Stimulated activated naive CD8-positive, alpha-beta T cell treated with anti-CD3 and anti-CD28 coated beads, Interleukin-15, Interleukin-2, amounts not matched to agents 100 U/mL and 50 U/mL, for 24 hours (primary cell): Measurements from ENCODE around the gene NR2F1.

Experiments
- ATAC-seq: fragments of 150-1000 bp; cut with Tn5 transposase; one replicate; pipeline ENCODE4 v1.10.0; 2021
- DNase-seq: peaks from one replicate; pipeline ENCODE4 v3.0.0; 2021

The NR2F1 gene

GRCh38 chr5:93591323-93591945, 8.4 kb downstream of the NR2F1 start:
- no peak for DNase-seq
- no peak for ATAC-seq

DNA sequence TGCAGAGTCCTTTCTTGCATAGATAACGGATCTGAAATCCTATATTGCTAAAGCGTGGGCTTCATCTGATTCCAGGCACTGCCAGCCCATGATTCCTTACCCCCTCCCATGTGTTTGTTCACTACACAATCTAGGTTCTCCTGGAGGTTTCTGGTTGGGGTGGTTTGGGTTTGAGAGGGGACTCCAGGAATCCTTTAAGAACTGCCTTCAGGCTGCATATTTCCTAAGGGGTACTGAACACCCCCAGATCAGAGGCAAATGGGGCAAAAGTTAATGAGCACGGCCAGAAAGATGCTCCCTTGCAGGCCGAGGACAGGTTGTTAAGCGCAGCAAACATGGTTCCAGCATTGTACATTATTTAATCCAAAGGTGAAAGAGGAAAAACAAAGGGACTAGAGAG, 9.9 kb downstream of the NR2F1 start:
- no peak for DNase-seq
- ATAC-seq = no peak

DNA sequence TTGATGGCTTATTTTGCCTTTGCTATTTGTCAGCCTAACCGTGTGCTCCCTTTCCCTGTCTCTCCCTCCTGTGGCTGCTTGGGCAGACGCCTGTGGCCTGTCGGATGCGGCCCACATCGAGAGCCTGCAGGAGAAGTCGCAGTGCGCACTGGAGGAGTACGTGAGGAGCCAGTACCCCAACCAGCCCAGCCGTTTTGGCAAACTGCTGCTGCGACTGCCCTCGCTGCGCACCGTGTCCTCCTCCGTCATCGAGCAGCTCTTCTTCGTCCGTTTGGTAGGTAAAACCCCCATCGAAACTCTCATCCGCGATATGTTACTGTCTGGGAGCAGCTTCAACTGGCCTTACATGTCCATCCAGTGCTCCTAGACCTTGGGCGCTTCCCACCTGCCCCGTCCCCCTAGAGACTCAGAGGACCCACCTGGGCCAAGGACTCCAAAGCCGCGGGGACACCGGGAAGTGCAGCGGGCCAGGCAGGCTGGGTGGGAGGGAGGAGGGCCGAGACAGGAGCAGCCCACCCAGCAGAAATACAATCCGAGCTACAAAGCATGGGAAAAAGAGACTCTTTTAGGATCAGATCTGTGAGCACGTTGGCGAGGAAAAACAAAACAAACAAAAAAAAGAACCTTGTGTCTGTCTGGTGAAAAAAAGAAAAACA, 10.6 kb downstream of the NR2F1 start:
- DNase-seq (no peak), ATAC-seq (no peak)

DNA sequence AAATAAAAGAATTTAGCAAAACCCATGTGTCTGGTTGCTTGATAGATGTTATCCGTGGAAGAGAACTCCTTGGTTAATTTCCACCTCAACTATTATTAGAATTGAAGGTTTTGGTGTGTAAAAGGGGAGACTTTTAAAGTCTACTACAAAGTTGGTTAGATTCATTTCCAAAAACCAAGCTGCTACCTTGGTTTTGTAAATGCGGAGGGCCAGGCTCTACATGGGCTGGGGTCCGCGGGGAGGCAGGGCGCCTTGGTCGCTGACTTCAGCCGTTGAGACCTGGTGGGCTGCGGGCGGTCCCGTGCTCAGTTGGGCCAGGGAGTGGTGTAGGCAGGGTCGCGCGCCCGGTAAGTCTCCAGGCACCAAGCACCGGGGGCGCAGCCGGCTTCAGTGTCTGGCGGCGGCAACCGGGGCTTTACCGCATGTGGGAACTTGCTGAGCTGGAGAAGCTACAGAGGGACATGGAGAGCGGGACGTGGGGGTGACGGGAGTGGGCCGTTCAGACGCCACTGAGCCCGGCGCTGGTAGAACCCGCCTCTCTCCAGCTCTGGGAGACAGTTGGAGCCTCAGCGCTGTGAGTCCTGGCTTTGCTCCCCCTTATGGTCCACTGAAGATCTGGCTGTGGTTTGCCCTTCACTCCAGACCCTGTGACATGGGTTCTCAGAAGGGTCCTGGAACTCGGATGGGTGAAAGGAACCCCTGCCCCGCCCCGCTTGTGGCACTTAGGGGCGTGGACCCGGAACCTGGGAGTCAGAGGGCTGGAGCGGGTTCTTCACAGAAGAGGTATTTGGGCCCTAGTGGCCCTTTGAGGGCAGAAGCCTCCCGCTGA, 11.8 kb downstream of the NR2F1 start:
- ATAC-seq (no peak), DNase-seq (no peak)

DNA sequence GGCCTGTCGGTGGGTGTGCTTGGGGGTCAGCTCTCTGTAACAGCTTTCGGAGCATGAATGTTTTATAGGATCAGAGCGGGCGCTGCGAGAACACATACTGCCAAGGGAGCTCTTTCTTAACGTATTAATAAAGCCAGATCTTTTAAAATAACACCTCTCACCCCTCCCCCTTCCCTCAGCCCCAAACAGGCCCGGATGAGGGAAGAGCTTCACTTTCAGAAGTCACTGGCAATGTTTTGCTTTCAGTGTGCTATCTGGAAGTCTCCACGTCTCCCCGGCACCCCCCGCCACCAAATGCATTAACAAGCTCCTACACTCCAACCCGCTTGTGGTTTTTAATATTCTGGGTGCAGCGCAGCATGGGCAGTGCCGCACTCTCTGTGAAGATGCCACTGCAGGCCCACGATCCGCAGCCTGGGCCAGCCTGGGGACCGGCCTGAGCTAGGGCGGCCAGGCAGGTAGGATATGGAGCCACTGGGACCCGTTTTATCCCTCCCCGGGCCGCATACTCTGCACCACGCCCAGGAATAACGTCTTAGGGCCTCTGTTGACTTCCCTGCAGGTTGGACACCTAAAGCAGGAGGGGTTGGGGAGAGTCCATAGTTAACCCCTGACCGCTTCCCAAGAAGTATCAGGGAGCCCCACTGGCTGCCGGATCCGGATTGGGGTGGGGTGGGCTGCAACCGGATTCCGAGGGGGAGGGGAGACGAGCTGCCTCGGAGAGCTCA, 12.6 kb downstream of the NR2F1 start:
- DNase-seq (no peak), ATAC-seq (no peak)

GRCh38 chr5:93596310-93596675, 13.3 kb downstream of the NR2F1 start:
- DNase-seq = no peak
- ATAC-seq = no peak

GRCh38 chr5:93596676-93597490, 13.9 kb downstream of the NR2F1 start:
- DNase-seq = no peak
- no peak for ATAC-seq

DNA sequence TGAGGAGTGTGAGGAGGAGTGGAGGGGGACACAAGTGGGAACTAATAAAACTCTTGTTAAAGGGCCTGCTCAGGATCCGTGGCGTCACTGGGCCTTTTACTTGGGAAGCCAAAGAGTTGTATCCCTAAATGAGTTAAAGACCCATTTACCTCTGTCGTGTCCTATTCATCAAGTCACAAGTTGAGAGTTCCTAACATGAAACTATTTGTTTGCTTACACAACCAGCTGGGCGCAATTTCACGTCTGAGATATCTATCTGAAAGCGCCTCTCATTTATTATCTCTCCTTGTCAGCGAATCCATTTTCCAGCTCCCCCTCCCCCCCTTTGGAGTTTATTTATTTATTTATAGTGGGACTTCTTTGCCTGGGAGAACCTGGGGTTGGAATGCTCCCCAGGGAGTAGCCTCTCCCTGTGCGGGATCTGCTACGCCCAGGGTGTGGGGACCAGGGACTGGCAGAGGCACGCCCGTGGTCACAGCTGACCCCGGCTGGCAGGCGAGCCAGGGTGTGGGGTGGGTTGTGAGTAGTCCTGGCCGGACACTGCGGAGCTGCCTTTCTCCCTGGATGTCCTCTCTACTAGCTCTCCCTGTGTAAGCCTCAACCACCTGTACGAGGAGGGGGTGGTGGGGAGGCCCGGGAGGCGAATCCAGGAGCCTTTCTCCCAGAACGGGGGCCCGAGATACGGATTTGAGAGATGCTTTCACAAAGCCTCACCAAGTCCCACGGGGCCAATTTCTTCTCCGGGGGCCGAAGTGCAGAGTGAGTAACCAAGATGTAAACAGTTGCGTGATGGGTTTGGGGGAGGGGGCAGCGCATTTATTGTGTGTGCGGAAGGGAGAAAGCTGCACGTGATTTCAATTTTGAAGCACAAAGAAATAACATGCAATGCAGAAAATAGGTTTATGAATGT, 15.3 kb downstream of the NR2F1 start:
- no peak for DNase-seq
- no peak for ATAC-seq

GRCh38 chr5:93599001-93599379, 16.0 kb downstream of the NR2F1 start:
- no peak for ATAC-seq
- DNase-seq = no peak

- DNase-seq (no peak), ATAC-seq (no peak)
Observed at GRCh38 chr5:93599399-93600120, 16.5 kb downstream of the NR2F1 start.

- ATAC-seq (no peak), DNase-seq (no peak)
Observed at GRCh38 chr5:93600409-93601070, 17.5 kb downstream of the NR2F1 start.

- DNase-seq = no peak
Observed at GRCh38 chr5:93601071-93601801, 18.2 kb downstream of the NR2F1 start.

DNA sequence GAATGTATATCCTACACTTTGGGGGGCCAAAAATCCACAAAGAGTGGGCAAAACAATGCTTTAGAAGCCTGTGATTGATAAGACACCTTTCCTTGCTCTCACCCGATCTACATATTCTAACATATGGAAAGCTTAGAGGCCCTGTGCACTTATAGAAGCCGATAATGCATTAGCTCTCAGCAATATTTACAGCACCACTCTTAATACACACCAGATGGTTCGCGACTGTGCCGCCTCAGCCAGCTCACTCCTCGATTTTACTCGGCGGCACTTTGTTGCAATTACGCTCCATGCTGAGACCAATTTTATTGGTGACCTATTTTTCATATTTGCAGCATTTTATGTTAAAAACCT, 18.8 kb downstream of the NR2F1 start:
- ATAC-seq = no peak
- DNase-seq = no peak

More at GRCh38 chr5:93601071-93601801, 18.2 kb downstream of the NR2F1 start:
- no peak for ATAC-seq

DNA sequence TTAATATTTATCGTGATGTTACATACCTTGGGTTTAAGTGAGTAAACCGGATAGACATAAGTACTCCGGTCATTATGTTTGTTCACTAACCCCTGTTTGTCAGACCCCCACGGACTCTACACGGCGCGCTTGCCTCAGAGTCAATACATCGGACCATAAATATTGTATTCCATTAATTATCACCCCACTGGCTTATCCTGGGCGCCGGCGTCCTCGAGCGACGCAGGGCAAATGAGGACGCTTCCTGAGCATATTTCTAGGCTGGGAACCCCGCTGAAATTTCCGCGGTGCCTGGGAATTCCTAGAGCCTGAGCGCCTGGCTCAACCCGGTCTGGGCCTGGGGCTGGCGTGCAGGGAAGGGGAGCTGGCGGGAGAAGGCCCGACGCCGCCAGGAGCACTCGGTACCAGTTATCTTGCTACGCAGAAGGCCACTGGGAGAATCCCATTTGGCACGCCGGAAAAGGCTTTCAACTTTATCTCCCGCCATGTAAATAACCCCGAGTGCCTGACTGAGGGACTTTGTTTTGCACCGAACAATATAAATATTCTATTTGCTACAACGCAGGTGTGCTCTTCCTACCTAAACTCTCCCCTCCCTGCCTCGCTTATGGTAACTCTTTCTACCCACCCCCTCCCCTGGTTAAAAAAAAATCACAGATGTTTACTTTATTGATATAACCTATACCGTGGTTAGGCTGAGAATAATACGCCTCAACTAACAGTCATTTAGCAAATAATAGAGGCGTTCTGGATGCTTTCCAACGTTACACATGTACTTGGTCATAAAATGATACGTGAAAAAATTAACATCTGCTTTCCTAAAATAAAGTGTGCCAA, 19.4 kb downstream of the NR2F1 start:
- DNase-seq = no peak
- no peak for ATAC-seq

DNA sequence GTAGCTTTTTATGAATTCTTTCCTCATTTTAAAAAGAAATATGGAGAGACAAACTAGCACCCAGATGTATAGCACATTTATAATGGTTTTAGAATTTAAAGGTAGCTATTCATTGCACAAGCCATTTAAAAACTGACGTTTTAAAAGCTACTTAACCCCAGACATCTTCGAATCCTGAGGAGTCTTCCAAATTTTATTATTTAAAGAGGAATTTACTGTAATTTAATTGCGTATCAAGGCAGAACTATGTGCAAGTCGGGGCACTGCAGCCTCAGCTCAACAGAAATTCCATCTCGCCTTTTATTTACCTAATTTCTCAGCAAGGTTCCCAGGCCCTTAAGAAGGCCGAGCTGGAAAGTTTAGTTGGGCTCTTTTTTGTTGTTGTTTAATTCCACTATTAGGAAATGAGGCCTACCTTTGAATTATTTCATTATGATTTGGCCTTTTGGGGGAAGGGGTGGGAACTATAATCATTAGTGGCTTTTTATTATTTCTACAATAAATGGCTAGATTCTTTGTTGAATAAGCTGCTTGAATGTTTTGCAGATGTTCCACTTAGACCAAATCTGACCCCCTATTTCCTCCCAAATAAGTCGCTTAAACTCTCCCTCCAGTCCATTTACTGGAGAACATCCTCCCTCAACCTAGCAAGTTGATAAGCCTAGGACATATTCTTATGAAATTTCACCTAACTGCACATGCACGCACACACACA, 20.2 kb downstream of the NR2F1 start:
- no peak for DNase-seq

GRCh38 chr5:93603793-93604643, 21.0 kb downstream of the NR2F1 start:
- no peak for ATAC-seq
- no peak for DNase-seq

More for the DNA sequence above, 20.2 kb downstream of the NR2F1 start:
- no peak for ATAC-seq
